CD4-positive, alpha-beta T cell treated with Interleukin-2 at 100 ng/mL for 4 hours (primary cell): Measurements from ENCODE around the gene DSCAM.
"Not testable (repeated sequence)": the region's sequence is repeated elsewhere in the genome, so short reads cannot be mapped to it uniquely, and the experiment has no call there.

Source experiments
- DNase-seq: peaks from one replicate; pipeline ENCODE4 v3.0.0-alpha.2; 2020; ENCODE audit warnings: low spot score

The DSCAM gene

GRCh38 chr21:40313260-40313659, 533.7 kb downstream of the DSCAM start:
- no peak for DNase-seq

- no peak for DNase-seq
Measured at GRCh38 chr21:40300300-40300699, 546.7 kb downstream of the DSCAM start.

GRCh38 chr21:40299451-40299850, 547.5 kb downstream of the DSCAM start:
- no peak for DNase-seq

- DNase-seq: no peak
Measured at GRCh38 chr21:40294345-40294744, 552.6 kb downstream of the DSCAM start.

- no peak for DNase-seq
Measured at GRCh38 chr21:40291560-40291959, 555.4 kb downstream of the DSCAM start.

DNA sequence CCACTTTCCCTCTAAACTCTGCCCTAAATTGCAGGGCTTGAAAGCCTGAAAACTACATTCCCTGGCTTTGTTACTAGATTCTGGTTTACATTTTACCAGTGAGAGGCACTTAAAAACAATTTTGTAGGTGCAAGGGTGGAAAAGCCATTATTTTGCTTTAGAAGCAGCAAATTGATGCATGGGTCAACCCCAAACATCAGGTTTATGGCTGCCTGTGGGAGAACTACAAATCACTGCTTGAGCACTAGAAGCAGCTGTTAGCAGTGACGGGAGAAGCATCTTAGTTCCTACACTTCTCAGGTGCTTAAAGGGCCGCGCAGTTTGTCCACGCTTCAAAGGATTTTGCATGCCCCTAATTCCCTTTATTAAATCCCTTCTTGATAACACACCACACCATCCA, 562.5 kb downstream of the DSCAM start:
- no peak for DNase-seq

- DNase-seq: no peak
Measured at GRCh38 chr21:40282912-40283886, 563.8 kb downstream of the DSCAM start.

DNA sequence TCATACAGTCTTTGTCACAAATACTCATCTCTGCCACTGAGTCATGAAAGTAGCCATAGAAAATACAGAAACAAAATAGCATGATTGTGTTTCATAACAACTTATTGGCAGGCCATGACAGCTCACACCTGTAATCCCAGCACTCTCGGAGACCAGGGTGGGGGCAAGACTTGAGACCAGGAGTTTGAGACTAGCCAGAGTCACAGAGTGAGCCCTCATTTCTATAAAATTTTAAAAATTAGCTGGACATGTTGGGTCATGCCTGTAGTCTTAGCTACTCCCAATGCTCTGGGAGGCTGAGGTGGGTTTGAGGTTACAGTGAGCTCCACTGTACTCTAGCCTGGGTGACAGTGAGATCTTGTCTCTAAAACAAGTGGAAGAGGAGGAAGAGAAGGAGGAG, 568.6 kb downstream of the DSCAM start:
- no peak for DNase-seq

- DNase-seq: no peak
Measured at GRCh38 chr21:40276001-40276400, 571.0 kb downstream of the DSCAM start.

DNA sequence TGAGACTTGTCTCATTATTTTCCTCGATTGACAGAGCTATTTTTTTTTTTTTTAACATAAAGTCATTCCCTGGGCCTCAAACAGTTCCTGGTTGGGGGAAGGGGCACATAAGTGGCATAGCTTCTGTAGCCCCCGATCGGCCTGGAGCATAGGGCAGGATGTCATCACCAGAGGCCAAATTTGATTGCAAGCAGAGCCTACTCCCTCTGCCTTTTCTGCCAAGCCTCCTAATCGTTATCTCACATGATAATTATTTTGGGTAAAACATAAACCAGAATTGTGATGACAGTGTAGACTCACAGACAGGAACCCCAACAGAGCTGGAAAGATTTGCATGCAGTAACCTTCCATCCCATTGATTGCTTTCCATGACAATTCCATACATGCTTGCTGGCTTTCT, 574.9 kb downstream of the DSCAM start:
- no peak for DNase-seq

DNA sequence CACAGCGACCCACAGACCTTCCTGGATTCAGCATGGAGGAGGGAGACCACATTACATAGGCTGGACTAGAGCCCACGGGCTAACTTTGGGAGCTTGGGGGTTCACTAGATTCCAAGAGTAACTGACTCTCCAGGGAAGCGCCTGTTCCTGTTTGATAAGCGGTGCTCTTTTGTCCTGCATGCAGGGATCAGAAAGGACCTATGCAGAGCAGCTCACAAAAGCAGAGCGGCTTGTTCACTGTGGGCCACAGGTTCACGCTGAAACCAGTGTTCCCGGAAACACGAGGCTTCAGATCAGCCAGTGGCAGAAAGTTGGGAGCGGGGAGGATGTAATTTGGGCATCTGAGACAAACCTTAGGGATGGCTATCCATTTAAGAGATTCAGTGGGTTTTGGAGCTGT, 575.8 kb downstream of the DSCAM start:
- no peak for DNase-seq

DNA sequence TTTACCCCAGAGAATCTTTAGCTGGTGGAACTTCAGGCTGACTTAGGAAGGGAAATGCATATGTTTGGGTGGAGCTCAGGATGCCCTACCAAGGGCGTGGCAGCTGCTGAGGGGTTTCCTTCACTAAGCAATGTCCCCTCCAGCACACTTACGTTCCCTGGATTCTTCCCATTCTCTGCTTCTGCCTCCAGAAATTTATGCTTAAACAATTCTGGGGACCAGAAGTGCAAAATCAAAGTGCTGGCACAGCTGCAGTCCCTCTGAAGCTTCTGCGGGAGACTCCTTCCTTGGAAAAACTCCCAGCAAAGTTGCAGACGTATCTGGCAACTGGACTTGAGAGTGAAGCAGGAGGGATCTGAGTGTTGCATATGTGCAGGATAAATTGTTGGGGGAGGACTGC, 576.9 kb downstream of the DSCAM start:
- no peak for DNase-seq

GRCh38 chr21:40269239-40269638, 577.7 kb downstream of the DSCAM start:
- DNase-seq: no peak

- DNase-seq: not testable (repeated sequence)
Measured at GRCh38 chr21:40258456-40258855, 588.5 kb downstream of the DSCAM start.

DNA sequence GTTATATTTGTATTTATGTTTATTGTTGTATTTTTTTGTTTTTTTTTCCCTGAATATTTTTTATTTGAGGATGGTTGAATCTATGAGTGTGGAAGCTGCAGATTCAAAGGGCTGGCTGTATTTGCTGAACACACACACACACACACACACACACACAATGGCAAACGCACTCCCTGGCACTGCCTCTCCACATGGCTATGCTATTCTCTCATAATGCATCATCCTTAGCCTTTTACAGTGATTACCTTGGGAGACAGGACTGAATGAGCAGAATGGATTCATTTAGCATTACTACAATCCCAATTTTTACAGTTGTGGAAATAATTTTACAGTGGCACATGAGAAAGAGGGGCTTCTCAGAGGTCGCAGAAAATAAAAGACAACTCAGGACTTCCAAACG, 589.6 kb downstream of the DSCAM start:
- DNase-seq: no peak

DNA sequence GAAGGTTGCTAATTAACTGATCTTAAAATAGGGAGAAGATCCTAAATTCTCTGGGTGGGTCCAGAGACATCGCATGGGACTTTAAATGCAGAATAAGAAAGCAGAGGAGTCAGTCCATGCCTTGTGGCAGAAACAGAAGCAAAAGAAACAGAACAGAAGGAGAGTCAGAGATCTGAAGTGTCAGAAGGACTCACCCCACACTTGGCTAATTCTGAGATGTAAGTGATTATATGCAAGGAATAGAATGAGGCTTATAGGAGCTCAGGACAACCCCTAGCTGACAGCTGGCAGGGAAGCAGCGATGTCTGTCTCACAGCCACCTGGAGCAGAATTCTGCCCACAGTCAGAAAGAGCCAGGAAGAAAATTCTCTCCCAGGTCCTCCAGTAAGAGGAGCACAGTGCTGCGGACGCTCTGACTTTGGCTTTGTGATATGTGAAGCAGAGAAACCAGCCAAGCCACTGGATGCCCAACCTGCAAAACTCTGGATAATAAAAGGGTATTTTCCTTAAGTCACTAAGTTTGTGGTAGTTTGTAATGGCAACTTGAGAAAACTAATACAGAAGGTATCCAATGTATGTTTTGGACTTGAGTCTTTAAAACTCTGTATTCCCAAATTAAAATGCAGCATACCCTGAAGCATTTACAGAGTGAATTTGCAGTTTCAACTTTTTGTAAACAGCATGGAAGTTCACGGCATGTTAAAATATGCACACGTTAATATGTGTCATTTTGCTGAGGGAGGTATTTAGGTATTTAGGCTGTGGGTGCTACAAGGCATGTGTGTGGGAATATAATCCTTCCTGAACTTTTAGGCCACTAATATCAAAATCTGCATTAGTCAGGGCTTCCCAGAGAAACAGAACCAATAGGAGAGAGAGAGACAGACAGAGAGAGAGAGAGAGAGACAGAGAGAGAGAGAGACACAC, 591.2 kb downstream of the DSCAM start:
- no peak for DNase-seq

- DNase-seq: no peak
Measured at GRCh38 chr21:40254540-40255465, 592.2 kb downstream of the DSCAM start.

- no peak for DNase-seq
Measured at GRCh38 chr21:40253112-40253511, 593.8 kb downstream of the DSCAM start.

- no peak for DNase-seq
Measured at GRCh38 chr21:40250514-40251294, 596.3 kb downstream of the DSCAM start.

DNA sequence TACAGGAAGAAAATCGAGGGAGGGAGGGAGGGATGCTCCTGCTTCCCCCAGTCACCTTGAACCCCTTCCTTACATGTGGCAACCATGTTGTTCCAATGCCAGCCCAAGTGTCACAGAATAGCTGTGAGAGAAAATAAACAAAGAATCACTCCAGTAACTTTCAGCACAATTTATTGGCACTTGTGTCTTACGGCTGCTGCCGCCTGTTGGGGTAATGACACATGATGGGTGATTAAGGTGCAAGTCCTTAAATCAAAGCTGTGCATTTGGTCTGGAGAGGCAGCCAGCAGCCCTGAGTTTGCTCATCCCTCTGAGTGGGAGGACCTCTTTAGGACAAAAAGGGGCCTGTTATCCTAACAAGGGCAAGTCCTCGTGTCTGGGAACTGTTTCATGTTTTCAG, 602.0 kb downstream of the DSCAM start:
- DNase-seq: no peak

GRCh38 chr21:40243685-40244084, 603.3 kb downstream of the DSCAM start:
- DNase-seq: no peak
